ENCODE data around the gene TNRC6A. TPM values are rescaled to one million over a fixed set of nuclear protein-coding genes. Genes with fewer than 3 reads are reported as not detected.

The TNRC6A gene
- total and polyA plus RNA-seq, 2 of the 13 experiments (the other 11 are each of a cell fraction or from before 2014, with no cell fraction given) = 30.9 to 43.6 TPM

GRCh38 chr16:24845726-24846547, 116.5 kb downstream of the TNRC6A start, which contains the start of gene SLC5A11 (continued):
- TF ChIP-seq POLR2A (IDR thresholded peaks at IDR 0.05; ENCODE audit: insufficient read depth in 1 of 2, low read depth in 2 of 2, low read length in 2 of 2) (peak; percentile 27 to 60; a peak in 2 of 4 replicates), FOXA1 (IDR thresholded peaks at IDR 0.05) (no peak), FOXA1 (CRISPR knock-in tag; IDR thresholded peaks at IDR 0.05) (peak; percentile 37; the same call in 1 of the 2 replicates), ZKSCAN8 (CRISPR knock-in tag; IDR thresholded peaks at IDR 0.05; ENCODE audit: borderline replicate concordance) (no peak), ZNF441 (CRISPR knock-in tag; IDR thresholded peaks at IDR 0.05; ENCODE audit: borderline replicate concordance) (peak; percentile 80; the same call in 1 of the 2 replicates), ZBTB42 (CRISPR knock-in tag; IDR thresholded peaks at IDR 0.05) (0 out of 2 replicates have a peak, but pooled peaks have one; percentile 73), ZNF691 (CRISPR knock-in tag; IDR thresholded peaks at IDR 0.05; ENCODE audit: borderline replicate concordance, low read depth) (no peak), MAZ (IDR thresholded peaks at IDR 0.05; ENCODE audit: borderline replicate concordance, low read depth, low read length) (no peak), MAZ (CRISPR knock-in tag; IDR thresholded peaks at IDR 0.05; ENCODE audit: low read depth) (peak; percentile 49; the same call in 1 of the 2 replicates), ASH2L (IDR thresholded peaks at IDR 0.05; ENCODE audit: insufficient read length, low read depth, low read length) (peak; percentile 62), THAP9 (CRISPR knock-in tag; IDR thresholded peaks at IDR 0.05; ENCODE audit: borderline replicate concordance) (peak; percentile 82), ZNF605 (CRISPR knock-in tag; IDR thresholded peaks at IDR 0.05) (peak; percentile 58; the same call in 1 of the 2 replicates), ZBTB33 (CRISPR knock-in tag; IDR thresholded peaks at IDR 0.05) (0 out of 2 replicates have a peak, but pooled peaks have one; percentile 25), ZNF878 (CRISPR knock-in tag; IDR thresholded peaks at IDR 0.05) (no peak), ZNF543 (CRISPR knock-in tag; IDR thresholded peaks at IDR 0.05) (no peak), FOXP4 (CRISPR knock-in tag; IDR thresholded peaks at IDR 0.05) (peak; percentile 23; the same call in 1 of the 2 replicates), FOSL2 (CRISPR knock-in tag; IDR thresholded peaks at IDR 0.05) (peak; percentile 38; the same call in 1 of the 2 replicates), ZFP90 (CRISPR knock-in tag; IDR thresholded peaks at IDR 0.05; ENCODE audit: borderline replicate concordance) (no peak), TARDBP (CRISPR knock-in tag; IDR thresholded peaks at IDR 0.05) (0 out of 2 replicates have a peak, but pooled peaks have one; percentile 49), ELF3 (CRISPR knock-in tag; IDR thresholded peaks at IDR 0.05) (peak; percentile 23; the same call in 1 of the 2 replicates)
